H9 (cell line): ENCODE measurements around the gene MECR. TPM values are rescaled to one million over a fixed set of nuclear protein-coding genes. Genes with fewer than 3 reads are reported as not detected.

Source experiments
- DNase-seq: peaks from one replicate; pipeline ENCODE4 v3.0.0-alpha.2; 2017
- H2AFZ ChIP-seq: one replicate; pipeline ENCODE4 v1.6.1; 2013; ENCODE audit warnings: mild to moderate bottlenecking, low read length, control low read depth, moderate library complexity
- H2AK5ac ChIP-seq: 2 replicates; pipeline ENCODE4 v1.6.1; 2013; ENCODE audit warnings: low read length, control low read depth, mixed read lengths; ENCODE audit not compliant: insufficient read length
- H2BK120ac ChIP-seq: one replicate; pipeline ENCODE4 v1.6.1; 2013; ENCODE audit warnings: low read depth, mild to moderate bottlenecking, low read length, control low read depth, inconsistent platforms; ENCODE audit not compliant: poor library complexity, severe bottlenecking
- H2BK12ac ChIP-seq: 2 replicates; pipeline ENCODE4 v1.6.1; 2013; ENCODE audit warnings: low read length, control low read depth, mixed read lengths, low read depth; ENCODE audit not compliant: insufficient read length
- H2BK15ac ChIP-seq: 2 replicates; pipeline ENCODE4 v1.6.1; 2013; ENCODE audit warnings: low read depth, low read length, control low read depth
- H2BK20ac ChIP-seq: one replicate; pipeline ENCODE4 v1.6.1; 2013; ENCODE audit warnings: low read depth, mild to moderate bottlenecking, low read length, control low read depth, inconsistent platforms; ENCODE audit not compliant: poor library complexity, severe bottlenecking
- H2BK5ac ChIP-seq: 2 replicates; pipeline ENCODE4 v1.6.1; 2013; ENCODE audit warnings: low read length, control low read depth, mixed read lengths; ENCODE audit not compliant: insufficient read length
- H3K14ac ChIP-seq: 2 replicates; pipeline ENCODE4 v1.6.1; 2013; ENCODE audit warnings: low read length, control low read depth; ENCODE audit not compliant: insufficient read depth
- H3K18ac ChIP-seq: 2 replicates; pipeline ENCODE4 v1.6.1; 2013; ENCODE audit warnings: low read depth, mild to moderate bottlenecking, mixed read lengths, low read length, control low read depth; ENCODE audit not compliant: insufficient read length
- H3K23ac ChIP-seq: 2 replicates; pipeline ENCODE4 v1.6.1; 2013; ENCODE audit warnings: low read length, control low read depth, mixed read lengths, low read depth; ENCODE audit not compliant: insufficient read length
- H3K23me2 ChIP-seq: 2 replicates; pipeline ENCODE4 v1.6.1; 2013; ENCODE audit warnings: low read depth, mild to moderate bottlenecking, mixed read lengths, low read length, control low read depth; ENCODE audit not compliant: insufficient read length, poor library complexity, severe bottlenecking
- H3K27ac ChIP-seq: 2 replicates; pipeline ENCODE4 v1.5.1; 2013; ENCODE audit warnings: low read length, control low read depth, mixed read lengths, low read depth; ENCODE audit not compliant: insufficient read length
- H3K27me3 ChIP-seq: 2 replicates; pipeline ENCODE4 v1.6.1; 2013; ENCODE audit warnings: low read length, control low read depth, inconsistent platforms; ENCODE audit not compliant: insufficient read depth
- H3K4ac ChIP-seq: 2 replicates; pipeline ENCODE4 v1.6.1; 2013; ENCODE audit warnings: low read depth, mild to moderate bottlenecking, control low read depth, inconsistent platforms, low read length, moderate library complexity
- H3K4me1 ChIP-seq: 2 replicates; pipeline ENCODE4 v1.6.1; 2013; ENCODE audit warnings: low read length, control low read depth, inconsistent platforms; ENCODE audit not compliant: insufficient read depth
- H3K4me2 ChIP-seq: 2 replicates; pipeline ENCODE4 v1.6.1; 2013; ENCODE audit warnings: low read length, control low read depth, mixed read lengths; ENCODE audit not compliant: insufficient read length, insufficient read depth
- H3K56ac ChIP-seq: 2 replicates; pipeline ENCODE4 v1.6.1; 2013; ENCODE audit warnings: low read depth, mild to moderate bottlenecking, mixed read lengths, low read length, control low read depth; ENCODE audit not compliant: insufficient read length
- H3K79me1 ChIP-seq: 2 replicates; pipeline ENCODE4 v1.6.1; 2013; ENCODE audit warnings: low read depth, mild to moderate bottlenecking, moderate library complexity, low read length, control low read depth, inconsistent platforms; ENCODE audit not compliant: insufficient read depth, poor library complexity, severe bottlenecking
- H3K79me2 ChIP-seq: 2 replicates; pipeline ENCODE4 v1.6.1; 2013; ENCODE audit warnings: low read length, control low read depth, inconsistent platforms; ENCODE audit not compliant: insufficient read depth
- H3K9ac ChIP-seq: 2 replicates; pipeline ENCODE4 v1.6.1; 2013; ENCODE audit warnings: low read length, control low read depth, mixed read lengths; ENCODE audit not compliant: insufficient read length; ENCODE audit errors: extremely low read depth
- H3K9me3 ChIP-seq: one replicate; pipeline ENCODE4 v1.6.1; 2013; ENCODE audit warnings: low read depth, low read length, inconsistent platforms; ENCODE audit not compliant: control insufficient read depth
- H3T11ph ChIP-seq: one replicate; pipeline ENCODE4 v1.6.1; 2013; ENCODE audit warnings: mild to moderate bottlenecking, low read length, control low read depth, inconsistent platforms
- H4K20me1 ChIP-seq: one replicate; pipeline ENCODE4 v1.6.1; 2013; ENCODE audit not compliant: control insufficient read depth, insufficient read length, insufficient read depth
- H4K5ac ChIP-seq: 2 replicates; pipeline ENCODE4 v1.6.1; 2013; ENCODE audit warnings: low read depth, mild to moderate bottlenecking, mixed read lengths, low read length, control low read depth; ENCODE audit not compliant: insufficient read length
- H4K8ac ChIP-seq: replicated peaks from 2 replicates; pipeline ENCODE4 v1.6.1; 2013; ENCODE audit warnings: low read length, control low read depth, mixed read lengths, low read depth; ENCODE audit not compliant: insufficient read length
- H4K91ac ChIP-seq: 2 replicates; pipeline ENCODE4 v1.6.1; 2013; ENCODE audit warnings: low read depth, mild to moderate bottlenecking, moderate library complexity, mixed read lengths, low read length, control low read depth; ENCODE audit not compliant: insufficient read length
- H3K27ac Mint-ChIP-seq, 3 experiments: 2 replicates in 2 of 3; 3 replicates in 1 of 3; pipeline ENCODE4 v1.8.0; 2020 to 2021; ENCODE audit warnings: mixed read lengths in 3 of 3, mild to moderate bottlenecking in 1 of 3, moderate library complexity in 1 of 3
- H3K27me3 Mint-ChIP-seq: 2 replicates; pipeline ENCODE4 v1.8.0; 2021; ENCODE audit warnings: low read depth, mild to moderate bottlenecking, moderate library complexity, mixed read lengths
- H3K36me3 Mint-ChIP-seq, 3 experiments: 2 replicates in 2 of 3; 3 replicates in 1 of 3; pipeline ENCODE4 v1.8.0; 2020 to 2021; ENCODE audit warnings: low read depth in 3 of 3, mixed read lengths in 3 of 3; ENCODE audit not compliant: insufficient read depth in 1 of 3
- H3K4me1 Mint-ChIP-seq, 2 experiments: 2 replicates each; pipeline ENCODE4 v1.8.0; 2020; ENCODE audit warnings: mixed read lengths in 2 of 2
- H3K4me3 Mint-ChIP-seq, 2 experiments: 2 replicates in 1 of 2; 3 replicates in 1 of 2; pipeline ENCODE4 v1.8.0; 2020 to 2021; ENCODE audit warnings: mild to moderate bottlenecking in 2 of 2, mixed read lengths in 2 of 2, moderate library complexity in 1 of 2
- H3K9me3 Mint-ChIP-seq, 2 experiments: 2 replicates in 1 of 2; 3 replicates in 1 of 2; pipeline ENCODE4 v1.8.0; 2020; ENCODE audit warnings: mild to moderate bottlenecking in 2 of 2, mixed read lengths in 2 of 2, moderate library complexity in 1 of 2
- WGBS: extraction: QIAGEN DNeasy Blood & Tissue Kit; methylation state at CpG from one replicate; pipeline ENCODE4 v1.1.7; 2013; ENCODE audit warnings: missing lambda C conversion rate, low lambda C conversion rate, mixed read lengths; ENCODE audit not compliant: insufficient read length; ENCODE audit errors: extremely low coverage; 5-methylcytosine and 5-hydroxymethylcytosine counted together
- total RNA-seq: library from RNA; stranded (reverse); gene quantifications from 2 replicates; pipeline ENCODE4 v1.2.1, GENCODE V29; 2021
- TF ChIP-seq, protein P1 (sequence below): fragments of 200-600 bp; sonication (generic); conservative IDR thresholded peaks from 3 replicates; pipeline ENCODE4 v1.8.0; 2021; ENCODE audit warnings: antibody characterized with exemption, mild to moderate bottlenecking

The MECR gene
- total RNA-seq, 1 experiment from 2014 or later = 30.9 TPM

DNA sequence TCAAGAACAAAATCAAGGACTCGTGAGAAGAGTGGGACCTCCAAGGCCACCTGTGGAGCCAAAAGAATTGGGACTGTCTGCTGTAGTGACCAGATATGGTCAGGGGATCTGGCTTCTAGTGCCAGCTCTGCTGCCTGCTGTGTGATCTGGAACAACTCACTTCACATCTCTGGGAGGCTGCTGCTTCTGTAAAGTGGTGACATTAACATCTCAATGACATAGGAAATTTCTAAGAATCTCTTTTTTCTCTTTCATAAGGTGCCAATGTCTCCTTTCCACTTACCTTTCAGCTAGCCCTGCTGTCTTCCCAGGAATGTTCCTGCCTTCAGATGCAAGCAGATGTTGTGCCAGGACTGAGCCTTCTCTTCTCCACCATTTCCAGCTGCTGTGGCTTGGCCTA, 44.0 kb downstream of the MECR start:
- Histone ChIP-seq H3K79me2 (no peaks in the 10 kb centered on the region), H3K27me3 (no peaks in the 10 kb centered on the region), H4K8ac (no peak overlapping the region), H3K9ac (no peak overlapping the region), H2BK12ac (no peak overlapping the region), H3K56ac (no peak overlapping the region), H3K4ac (no peak overlapping the region), H4K20me1 (no peaks in the 10 kb centered on the region), H3K14ac (no peak overlapping the region), H2BK5ac (no peak overlapping the region), H2BK20ac (no peak overlapping the region), H3K27ac (peak overlapping the region; percentile 41), H4K91ac (no peak overlapping the region), H3K79me1 (no peaks in the 10 kb centered on the region), H3K23me2 (no peaks in the 10 kb centered on the region), H2BK15ac (no peak overlapping the region), H3T11ph (no peak overlapping the region), H3K18ac (no peak overlapping the region), H4K5ac (no peak overlapping the region), H3K23ac (no peak overlapping the region), H3K4me1 (peaks cover 5% of the 10 kb centered on the region; the same call in 1 of the 2 replicates), H2BK120ac (no peak overlapping the region), H2AFZ (no peak overlapping the region), H2AK5ac (no peak overlapping the region), H3K4me2 (peak overlapping the region; percentile 4), H3K9me3 (no peaks in the 10 kb centered on the region)
- whole genome bisulfite sequencing = no CpG with 5 or more reads among the region's 1 CpG
- Mint-ChIP-seq H3K27me3 (no peaks in the 10 kb centered on the region), H3K4me1 (peaks cover 24 to 26% of the 10 kb centered on the region in 2 experiments), H3K4me3 (peak overlapping the region in 1 of 2 experiments; percentile 32; a peak in 1 of 5 replicates), H3K27ac (peak overlapping the region; percentile 47 to 99 (median 93)), H3K36me3 (peaks cover 6 to 7% (median 6%) of the 10 kb centered on the region in 3 experiments; a peak in 6 of 7 replicates), H3K9me3 (peaks cover 0 to 5% of the 10 kb centered on the region in 2 experiments; a peak in 3 of 5 replicates)
- TF ChIP-seq, protein P1, sequence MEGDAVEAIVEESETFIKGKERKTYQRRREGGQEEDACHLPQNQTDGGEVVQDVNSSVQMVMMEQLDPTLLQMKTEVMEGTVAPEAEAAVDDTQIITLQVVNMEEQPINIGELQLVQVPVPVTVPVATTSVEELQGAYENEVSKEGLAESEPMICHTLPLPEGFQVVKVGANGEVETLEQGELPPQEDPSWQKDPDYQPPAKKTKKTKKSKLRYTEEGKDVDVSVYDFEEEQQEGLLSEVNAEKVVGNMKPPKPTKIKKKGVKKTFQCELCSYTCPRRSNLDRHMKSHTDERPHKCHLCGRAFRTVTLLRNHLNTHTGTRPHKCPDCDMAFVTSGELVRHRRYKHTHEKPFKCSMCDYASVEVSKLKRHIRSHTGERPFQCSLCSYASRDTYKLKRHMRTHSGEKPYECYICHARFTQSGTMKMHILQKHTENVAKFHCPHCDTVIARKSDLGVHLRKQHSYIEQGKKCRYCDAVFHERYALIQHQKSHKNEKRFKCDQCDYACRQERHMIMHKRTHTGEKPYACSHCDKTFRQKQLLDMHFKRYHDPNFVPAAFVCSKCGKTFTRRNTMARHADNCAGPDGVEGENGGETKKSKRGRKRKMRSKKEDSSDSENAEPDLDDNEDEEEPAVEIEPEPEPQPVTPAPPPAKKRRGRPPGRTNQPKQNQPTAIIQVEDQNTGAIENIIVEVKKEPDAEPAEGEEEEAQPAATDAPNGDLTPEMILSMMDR = no peak
- peak; percentile 80 for DNase-seq
